ENCODE results near the gene FBXW8.

DNA sequence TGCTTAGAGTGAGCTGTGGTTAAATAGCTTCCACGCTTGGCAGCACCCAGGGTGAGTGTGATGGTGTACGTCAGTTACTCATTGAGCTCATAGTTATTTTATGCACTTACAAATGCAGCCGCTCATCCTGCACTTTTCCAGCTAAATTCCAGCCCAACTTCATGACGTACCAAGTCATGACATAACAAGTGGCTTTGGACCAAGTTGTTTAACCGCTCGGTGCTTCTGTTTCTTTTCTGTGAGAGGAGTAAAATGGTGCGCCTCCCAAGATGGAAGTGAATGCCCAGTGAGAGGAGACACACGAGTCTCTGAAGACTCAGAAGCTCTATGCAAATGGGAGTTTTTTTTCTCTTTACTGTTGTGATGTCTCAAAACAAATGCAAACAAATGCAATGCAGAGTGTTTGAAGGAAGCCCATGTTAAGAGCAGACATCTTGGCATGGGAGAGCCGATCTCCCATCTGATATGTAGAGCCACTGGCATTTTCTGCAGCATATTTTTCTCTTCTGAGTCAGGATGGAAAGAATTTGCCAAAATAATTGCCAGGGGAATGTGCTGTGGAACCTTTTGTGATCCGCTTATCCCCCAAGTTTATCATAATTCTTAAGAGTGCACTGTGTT is 72.2 kb downstream of the FBXW8 start:
- TF ChIP-seq POLR2A (IDR thresholded peaks at IDR 0.05; ENCODE audit: low read length) (no peak), GATA1 (IDR thresholded peaks at IDR 0.05; ENCODE audit: low read depth, low read length) (no peak)
